Astrocyte (in vitro differentiated cells and primary cell): Measurements from ENCODE around the gene SIPA1. TPM values are rescaled to one million over a fixed set of nuclear protein-coding genes. Genes with fewer than 3 reads are reported as not detected.

Experiments used
- DNase-seq: peaks from one replicate; pipeline ENCODE4 v3.0.0-alpha.2; 2010; ENCODE audit warnings: low read depth
- FAIRE-seq: peaks from 2 replicates; lab custom pipeline; 2011; peaks lifted over from hg19 to GRCh38; lab: Jason Lieb, UNC
- H2AFZ ChIP-seq: 2 replicates; pipeline ENCODE4 v1.6.0; 2012; ENCODE audit warnings: low read depth, low read length, inconsistent platforms
- H3K27ac ChIP-seq: 2 replicates; pipeline ENCODE4 v1.5.1; 2011; ENCODE audit warnings: low read depth, low read length, inconsistent platforms
- H3K27me3 ChIP-seq: 2 replicates; pipeline ENCODE4 v1.6.0; 2011; ENCODE audit warnings: low read length, inconsistent platforms; ENCODE audit not compliant: insufficient read depth
- H3K36me3 ChIP-seq: 2 replicates; pipeline ENCODE4 v1.5.1; 2011; ENCODE audit warnings: low read length, inconsistent platforms; ENCODE audit not compliant: insufficient read depth
- H3K4me1 ChIP-seq: 2 replicates; pipeline ENCODE4 v1.5.1; 2011; ENCODE audit warnings: low read length, inconsistent platforms; ENCODE audit not compliant: insufficient read depth
- H3K4me2 ChIP-seq: 2 replicates; pipeline ENCODE4 v1.6.0; 2012; ENCODE audit warnings: low read length, inconsistent platforms
- H3K4me3 ChIP-seq: 2 replicates; pipeline ENCODE4 v1.5.1; 2011; ENCODE audit warnings: low read depth, mild to moderate bottlenecking, low read length, inconsistent platforms; ENCODE audit not compliant: insufficient read depth
- H3K79me2 ChIP-seq: 2 replicates; pipeline ENCODE4 v1.6.0; 2012; ENCODE audit warnings: mild to moderate bottlenecking, low read length, inconsistent platforms; ENCODE audit not compliant: insufficient read depth
- H3K9ac ChIP-seq: 2 replicates; pipeline ENCODE4 v1.6.0; 2012; ENCODE audit warnings: mild to moderate bottlenecking, low read length, inconsistent platforms
- H3K9me3 ChIP-seq: 2 replicates; pipeline ENCODE4 v1.5.1; 2012; ENCODE audit warnings: low read depth, mild to moderate bottlenecking, low read length, inconsistent platforms; ENCODE audit not compliant: insufficient read depth
- H4K20me1 ChIP-seq: 2 replicates; pipeline ENCODE4 v1.6.0; 2012; ENCODE audit warnings: low read length, inconsistent platforms; ENCODE audit not compliant: insufficient read depth
- H3K27ac Mint-ChIP-seq: one replicate; pipeline ENCODE4 v1.8.0; 2021; ENCODE audit warnings: mild to moderate bottlenecking, mixed read lengths; ENCODE audit not compliant: unreplicated experiment
- H3K27me3 Mint-ChIP-seq: one replicate; pipeline ENCODE4 v1.8.0; 2021; ENCODE audit warnings: low read depth, mixed read lengths; ENCODE audit not compliant: unreplicated experiment
- H3K36me3 Mint-ChIP-seq: one replicate; pipeline ENCODE4 v1.8.0; 2021; ENCODE audit warnings: low read depth, mixed read lengths; ENCODE audit not compliant: unreplicated experiment
- H3K4me1 Mint-ChIP-seq: one replicate; pipeline ENCODE4 v1.8.0; 2021; ENCODE audit warnings: low read depth, mixed read lengths; ENCODE audit not compliant: unreplicated experiment
- H3K4me3 Mint-ChIP-seq: one replicate; pipeline ENCODE4 v1.8.0; 2021; ENCODE audit warnings: mild to moderate bottlenecking, moderate library complexity, mixed read lengths; ENCODE audit not compliant: unreplicated experiment
- H3K9me3 Mint-ChIP-seq: one replicate; pipeline ENCODE4 v1.8.0; 2021; ENCODE audit warnings: mild to moderate bottlenecking, mixed read lengths; ENCODE audit not compliant: unreplicated experiment
- EZH2 ChIP-seq: IDR thresholded peaks from 2 replicates; pipeline ENCODE4 v1.6.1; 2012; ENCODE audit warnings: mild to moderate bottlenecking, low read length, inconsistent platforms; ENCODE audit not compliant: insufficient read depth
- total RNA-seq: library from RNA; stranded (reverse); gene quantifications from 2 replicates; pipeline ENCODE4 v1.2.1, GENCODE V29; 2021
- TF ChIP-seq, protein P1 (sequence below): IDR thresholded peaks from 2 replicates; pipeline ENCODE4 v1.5.1; 2011; ENCODE audit warnings: low read depth, mild to moderate bottlenecking, inconsistent platforms, low read length, moderate library complexity; ENCODE audit not compliant: insufficient read depth

Gene SIPA1
- total RNA-seq, 1 donor from 2014 or later, result 26.7 TPM

DNA sequence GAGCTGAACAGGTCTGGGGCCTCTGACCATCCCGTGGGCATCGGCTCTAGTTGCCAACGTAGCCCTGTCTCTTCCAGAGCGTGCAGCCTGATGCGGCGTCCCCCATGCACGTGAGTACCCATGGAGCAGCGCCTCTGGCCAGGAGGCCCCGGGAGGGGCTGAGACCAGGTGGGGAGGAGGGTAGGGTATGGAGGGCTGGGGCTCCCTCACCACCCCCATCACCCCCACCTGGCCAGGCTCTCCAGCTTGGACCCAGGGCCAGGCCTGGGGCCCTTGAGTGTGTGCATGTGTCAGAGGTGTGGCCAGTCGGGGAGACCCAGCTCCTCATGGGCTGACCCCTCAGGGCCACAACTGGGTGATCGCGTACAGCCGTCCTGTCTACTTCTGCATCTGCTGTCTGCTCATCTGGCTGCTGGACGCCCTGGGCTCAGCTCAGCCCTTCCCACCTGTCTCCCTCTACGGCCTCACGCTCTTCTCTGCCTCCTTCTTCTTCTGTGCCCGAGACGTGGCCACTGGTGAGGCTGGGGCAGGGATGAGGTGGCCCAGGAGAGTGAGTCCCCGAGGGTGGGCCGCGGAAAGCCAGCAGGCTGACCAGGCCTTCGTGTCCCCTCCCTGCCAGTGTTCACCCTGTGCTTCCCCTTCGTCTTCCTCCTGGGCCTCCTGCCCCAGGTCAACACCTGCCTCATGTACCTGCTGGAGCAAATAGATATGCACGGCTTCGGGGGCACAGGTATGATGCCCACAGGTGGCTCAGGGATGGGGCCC, 13.9 kb upstream of the SIPA1 start:
- no peaks in the 10 kb centered on the region for H3K9me3 Mint-ChIP-seq
- H3K36me3 ChIP-seq, result peaks cover 25% of the 10 kb centered on the region
- FAIRE-seq, result no peak

DNA sequence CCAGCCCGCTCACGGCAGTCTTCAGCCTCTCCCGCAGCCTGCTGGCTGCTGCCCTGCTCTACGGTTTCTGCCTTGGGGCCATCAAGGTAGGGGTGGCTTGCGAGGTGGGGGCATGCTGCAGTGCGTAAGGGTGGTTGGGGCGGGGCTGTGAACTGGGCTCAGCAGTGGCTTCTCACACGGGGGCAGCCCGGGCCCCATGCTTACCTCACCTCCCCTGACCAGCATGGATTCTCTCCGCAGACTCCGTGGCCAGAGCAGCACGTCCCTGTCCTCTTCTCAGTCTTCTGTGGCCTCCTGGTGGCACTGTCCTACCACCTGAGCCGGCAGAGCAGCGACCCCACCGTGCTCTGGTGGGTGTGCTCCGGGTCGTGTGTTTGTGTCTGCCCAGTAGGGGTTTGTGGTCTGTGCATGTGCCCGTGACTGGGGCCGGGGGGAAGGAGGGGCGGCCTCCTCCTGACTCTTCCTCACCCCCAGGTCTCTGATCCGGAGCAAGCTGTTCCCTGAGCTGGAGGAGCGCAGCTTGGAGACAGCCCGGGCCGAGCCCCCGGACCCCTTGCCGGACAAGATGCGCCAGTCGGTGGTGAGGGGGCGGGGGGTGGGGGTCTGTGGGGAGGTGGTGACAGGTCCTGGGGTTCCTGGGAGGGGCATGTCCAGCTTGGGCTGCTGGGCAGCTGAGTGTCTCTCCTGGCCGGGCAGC, 12.8 kb upstream of the SIPA1 start:
- no peaks in the 10 kb centered on the region for H3K4me1 Mint-ChIP-seq
- Histone ChIP-seq H3K4me2 (no peak overlapping the region), H3K4me3 (no peak overlapping the region), H4K20me1 (peaks cover 32% of the 10 kb centered on the region), H3K27me3 (no peaks in the 10 kb centered on the region), H2AFZ (no peak overlapping the region), H3K9me3 (no peaks in the 10 kb centered on the region), H3K4me1 (no peaks in the 10 kb centered on the region), H3K79me2 (peaks cover 17% of the 10 kb centered on the region), H3K9ac (no peak overlapping the region), H3K36me3 (peaks cover 20% of the 10 kb centered on the region), H3K27ac (no peak overlapping the region)
- H3K27me3 Mint-ChIP-seq, result no peaks in the 10 kb centered on the region
- no peak for DNase-seq
- no peak for TF ChIP-seq EZH2
- TF ChIP-seq, protein P1, sequence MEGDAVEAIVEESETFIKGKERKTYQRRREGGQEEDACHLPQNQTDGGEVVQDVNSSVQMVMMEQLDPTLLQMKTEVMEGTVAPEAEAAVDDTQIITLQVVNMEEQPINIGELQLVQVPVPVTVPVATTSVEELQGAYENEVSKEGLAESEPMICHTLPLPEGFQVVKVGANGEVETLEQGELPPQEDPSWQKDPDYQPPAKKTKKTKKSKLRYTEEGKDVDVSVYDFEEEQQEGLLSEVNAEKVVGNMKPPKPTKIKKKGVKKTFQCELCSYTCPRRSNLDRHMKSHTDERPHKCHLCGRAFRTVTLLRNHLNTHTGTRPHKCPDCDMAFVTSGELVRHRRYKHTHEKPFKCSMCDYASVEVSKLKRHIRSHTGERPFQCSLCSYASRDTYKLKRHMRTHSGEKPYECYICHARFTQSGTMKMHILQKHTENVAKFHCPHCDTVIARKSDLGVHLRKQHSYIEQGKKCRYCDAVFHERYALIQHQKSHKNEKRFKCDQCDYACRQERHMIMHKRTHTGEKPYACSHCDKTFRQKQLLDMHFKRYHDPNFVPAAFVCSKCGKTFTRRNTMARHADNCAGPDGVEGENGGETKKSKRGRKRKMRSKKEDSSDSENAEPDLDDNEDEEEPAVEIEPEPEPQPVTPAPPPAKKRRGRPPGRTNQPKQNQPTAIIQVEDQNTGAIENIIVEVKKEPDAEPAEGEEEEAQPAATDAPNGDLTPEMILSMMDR, result no peak
- H3K36me3 Mint-ChIP-seq, result peaks cover 4% of the 10 kb centered on the region
- H3K4me3 Mint-ChIP-seq, result no peak overlapping the region
- H3K9me3 Mint-ChIP-seq, result no peaks in the 10 kb centered on the region
- FAIRE-seq, result no peak
- no peak overlapping the region for H3K27ac Mint-ChIP-seq

More for the DNA sequence above, 13.9 kb upstream of the SIPA1 start:
- H3K4me3 Mint-ChIP-seq, result no peak overlapping the region
- H3K36me3 Mint-ChIP-seq, result peaks cover 11% of the 10 kb centered on the region
- Histone ChIP-seq H3K4me1 (no peaks in the 10 kb centered on the region), H3K4me3 (no peak overlapping the region), H3K27me3 (no peaks in the 10 kb centered on the region), H3K9ac (no peak overlapping the region), H3K4me2 (no peak overlapping the region), H3K79me2 (peaks cover 26% of the 10 kb centered on the region), H4K20me1 (peaks cover 42% of the 10 kb centered on the region), H2AFZ (no peak overlapping the region), H3K27ac (no peak overlapping the region), H3K9me3 (no peaks in the 10 kb centered on the region)
- no peaks in the 10 kb centered on the region for H3K27me3 Mint-ChIP-seq
- no peak overlapping the region for H3K27ac Mint-ChIP-seq
- no peak for DNase-seq
- H3K4me1 Mint-ChIP-seq, result no peaks in the 10 kb centered on the region
- TF ChIP-seq, protein P1, result no peak
